K562 (cell line): ENCODE data around the gene MS4A18. TPM values are rescaled to one million over a fixed set of nuclear protein-coding genes. Genes with fewer than 3 reads are reported as not detected.
"Not testable (repeated sequence)": the region's sequence is repeated elsewhere in the genome, so short reads cannot be mapped to it uniquely, and the experiment has no call there.

Experiments
- ATAC-seq: fragments of 200-7000 bp; cut with Tn5 transposase; 3 replicates; pipeline ENCODE4 v1.9.1; 2020; ENCODE audit warnings: moderate library complexity
- BruUV-seq: library from RNA; stranded (reverse); fragments of 400-500 nt; replicated peaks from 2 replicates; lab custom pipeline; 2021; lab: Mats Ljungman, UMichigan
- CTCF ChIA-PET: fragments of 300-600 bp; formaldehyde crosslinking; extraction: SDS; loops from one replicate; lab custom pipeline; 2021; ENCODE audit warnings: low intra/inter-chr PET ratio; lab: Yijun Ruan, JAX
- POLR2A ChIA-PET: fragments of 300-600, 350-650 bp; sonication (Branson Sonifier 250); formaldehyde crosslinking; extraction: SDS; loops from one replicate; lab custom pipeline; 2021; ENCODE audit warnings: antibody characterized with exemption, inconsistent platforms; lab: Yijun Ruan, JAX
- DNase-seq, 4 experiments: peaks; one replicate each; pipeline versions ENCODE4 v3.0.0 to v3.0.0-alpha.2; 2011 to 2018; ENCODE audit warnings: low spot score in 3 of 4, mixed read lengths in 3 of 4; ENCODE audit errors: extremely low read depth in 1 of 4
- FAIRE-seq: peaks from 2 replicates; lab custom pipeline; 2011; peaks lifted over from hg19 to GRCh38; lab: Jason Lieb, UNC
- H2AFZ ChIP-seq: 2 replicates; pipeline ENCODE4 v1.6.0; 2011; ENCODE audit warnings: low read depth, low read length, control low read depth, inconsistent platforms
- H3K27ac ChIP-seq: fragments of 200-600 bp; 3 replicates; pipeline ENCODE4 v1.8.0; 2011; ENCODE audit warnings: low read depth, mild to moderate bottlenecking, control low read depth, inconsistent platforms, low read length, moderate library complexity, mixed read lengths; ENCODE audit errors: extremely low read depth
- H3K27me3 ChIP-seq, 2 experiments: fragments of 300-600 bp in 1 of 2; 2 replicates in 1 of 2; 3 replicates in 1 of 2; pipeline versions ENCODE4 v1.6.0 to v1.8.0; 2011; ENCODE audit warnings: inconsistent platforms in 2 of 2, low read length in 2 of 2, mild to moderate bottlenecking in 1 of 2, mixed read lengths in 1 of 2, moderate library complexity in 1 of 2; ENCODE audit not compliant: control insufficient read depth in 2 of 2, insufficient read depth in 2 of 2
- H3K36me3 ChIP-seq: fragments of 300-600 bp; 3 replicates; pipeline ENCODE4 v1.8.0; 2011; ENCODE audit warnings: mild to moderate bottlenecking, low read length, inconsistent platforms; ENCODE audit not compliant: control insufficient read depth, insufficient read depth
- H3K4me1 ChIP-seq, 2 experiments: fragments of 200-600 bp in 1 of 2; replicated peaks in 1 of 2; 2 replicates in 1 of 2; 3 replicates in 1 of 2; pipeline versions ENCODE4 v1.5.1 to v1.8.0; 2011; ENCODE audit warnings: inconsistent platforms in 2 of 2, low read length in 2 of 2, mild to moderate bottlenecking in 1 of 2, mixed read lengths in 1 of 2, moderate library complexity in 1 of 2; ENCODE audit not compliant: control insufficient read depth in 2 of 2, insufficient read depth in 2 of 2
- H3K4me2 ChIP-seq: 2 replicates; pipeline ENCODE4 v1.6.1; 2011; ENCODE audit warnings: low read length, control low read depth, inconsistent platforms, mixed read lengths; ENCODE audit not compliant: insufficient read depth
- H3K4me3 ChIP-seq: fragments of 200-600 bp; sonication (generic), shearing (Covaris generic); 2 replicates; pipeline ENCODE4 v1.5.1; 2016; ENCODE audit warnings: control low read depth, inconsistent platforms
- H3K79me2 ChIP-seq: fragments of 200-600 bp; 3 replicates; pipeline ENCODE4 v1.8.0; 2011; ENCODE audit warnings: low read length, inconsistent platforms; ENCODE audit not compliant: control insufficient read depth, insufficient read depth
- H3K9ac ChIP-seq, 2 experiments: 2 replicates each; pipeline versions ENCODE4 v1.6.0 to v1.6.1; 2011; ENCODE audit warnings: low read depth in 2 of 2, low read length in 2 of 2, control low read depth in 1 of 2, inconsistent platforms in 1 of 2, mild to moderate bottlenecking in 1 of 2, mixed read lengths in 1 of 2; ENCODE audit not compliant: insufficient read depth in 1 of 2
- H3K9me1 ChIP-seq: one replicate; pipeline ENCODE4 v1.6.0; 2011; ENCODE audit warnings: inconsistent platforms, mild to moderate bottlenecking, low read length, moderate library complexity; ENCODE audit not compliant: control insufficient read depth, insufficient read depth
- H3K9me3 ChIP-seq: replicated peaks from 2 replicates; pipeline ENCODE4 v1.5.1; 2011; ENCODE audit warnings: low read depth, low read length, inconsistent platforms; ENCODE audit not compliant: control insufficient read depth, insufficient read depth
- H4K20me1 ChIP-seq: replicated peaks from 2 replicates; pipeline ENCODE4 v1.6.1; 2011; ENCODE audit warnings: low read length, inconsistent platforms, mixed read lengths; ENCODE audit not compliant: control insufficient read depth, insufficient read depth
- CBX3 ChIP-seq, 2 experiments: IDR thresholded peaks; 1 replicate in 1 of 2; 2 replicates in 1 of 2; pipeline ENCODE4 v1.6.1; 2012; ENCODE audit warnings: inconsistent platforms in 2 of 2, low read length in 2 of 2, borderline replicate concordance in 1 of 2, control low read depth in 1 of 2
- CEBPZ ChIP-seq: fragments of 150-350 bp; IDR thresholded peaks from 2 replicates; pipeline ENCODE4 v1.6.1; 2014; ENCODE audit warnings: low read depth, mild to moderate bottlenecking, low read length, borderline replicate concordance
- NFIC ChIP-seq: fragments of 450-650 bp; IDR thresholded peaks from 2 replicates; pipeline ENCODE4 v1.6.1; 2017; ENCODE audit warnings: mild to moderate bottlenecking, inconsistent platforms
- TRIM28 ChIP-seq: fragments of 450-650 bp; IDR thresholded peaks from 2 replicates; pipeline ENCODE4 v1.6.1; 2017
- ZFP36 ChIP-seq: fragments of 150-350 bp; IDR thresholded peaks from 2 replicates; pipeline ENCODE4 v1.6.1; 2018; ENCODE audit warnings: low read length, low read depth; ENCODE audit not compliant: partially characterized antibody
- WGBS: fragments of 100-300 bp; shearing (Covaris generic); methylation state at CpG from one replicate; pipeline ENCODE4 v1.1.6; 2016; ENCODE audit warnings: low coverage, mixed read lengths; ENCODE audit not compliant: insufficient coverage; ENCODE audit errors: missing lambda C conversion rate; 5-methylcytosine and 5-hydroxymethylcytosine counted together
- in situ Hi-C: fragments of 300-500 bp; cut with MboI; formaldehyde crosslinking; loops from 4 replicates; pipeline ENCODE4 v1.15.0; 2018; ENCODE audit warnings: inconsistent platforms, mixed read lengths
- intact Hi-C: fragments of 100-400 bp; cut with micrococcal nuclease; formaldehyde crosslinking; loops from 2 replicates; pipeline ENCODE4 v1.14.2; 2022
- polyA plus RNA-seq, 8 experiments: library from polyadenylated mRNA; depleted of rRNA in 4 of 8; stranded (reverse) in 5 of 8; unstranded in 3 of 8; fragments of >200 nt; fragmentation: Nextera tagmentation in 2 of 8; fragmentation: Illumina TruSeq in 1 of 8; extraction: Ambion mirVana in 2 of 8; extraction: Trizol in 1 of 8; gene quantifications; 2 replicates each; pipeline versions ENCODE4 v1.2.1 to v1.2.3, GENCODE V29; 2011 to 2014; ENCODE audit warnings: inconsistent platforms in 1 of 8, missing spikeins in 1 of 8
- total RNA-seq, 7 experiments: library from RNA; depleted of rRNA in 6 of 7; stranded (reverse); fragments of >200 nt in 6 of 7; fragmentation: Illumina TruSeq in 2 of 7; extraction: Trizol in 2 of 7; gene quantifications; 2 replicates each; pipeline versions ENCODE4 v1.2.1 to v1.2.3, GENCODE V29; 2011 to 2021; ENCODE audit warnings: low replicate concordance in 1 of 7

The MS4A18 gene
- total and polyA plus RNA-seq, 9 of the 15 experiments (the other 6 are each of a cell fraction or from before 2014, with no cell fraction given): not detected

- H3K27me3 ChIP-seq, H3K36me3 ChIP-seq, H3K4me1 ChIP-seq, in situ Hi-C loops, H2AFZ ChIP-seq, FAIRE-seq, H3K9me1 ChIP-seq, H3K79me2 ChIP-seq, H4K20me1 ChIP-seq, intact Hi-C loops, H3K9ac ChIP-seq, H3K9me3 ChIP-seq, DNase-seq, H3K27ac ChIP-seq, H3K4me2 ChIP-seq, BruUV-seq, POLR2A ChIA-PET, H3K4me3 ChIP-seq, CTCF ChIA-PET, ATAC-seq: not testable (repeated sequence)
- WGBS: 0% methylated on average over 2 of the region's 2 CpGs
- 0 out of 2 replicates have a peak, but pooled peaks have one; percentile 28 for TF ChIP-seq NFIC
- TF ChIP-seq CBX3 (IDR thresholded peaks at IDR 0.05; ENCODE audit: borderline replicate concordance in 1 of 2, low read length in 2 of 2): 0 out of 3 replicates have a peak, but pooled peaks of 1 of the 2 experiments have one; percentile 25
- peak; percentile 41; the same call in 1 of the 2 replicates for TF ChIP-seq CEBPZ
- peak; percentile 56; the same call in 1 of the 2 replicates for TF ChIP-seq TRIM28
- peak; percentile 88 for TF ChIP-seq ZFP36
Observed at GRCh38 chr11:60678231-60678630, 46.3 kb upstream of the MS4A18 start.
